Measurements from ENCODE around the gene SCUBE1.

Gene SCUBE1

DNA sequence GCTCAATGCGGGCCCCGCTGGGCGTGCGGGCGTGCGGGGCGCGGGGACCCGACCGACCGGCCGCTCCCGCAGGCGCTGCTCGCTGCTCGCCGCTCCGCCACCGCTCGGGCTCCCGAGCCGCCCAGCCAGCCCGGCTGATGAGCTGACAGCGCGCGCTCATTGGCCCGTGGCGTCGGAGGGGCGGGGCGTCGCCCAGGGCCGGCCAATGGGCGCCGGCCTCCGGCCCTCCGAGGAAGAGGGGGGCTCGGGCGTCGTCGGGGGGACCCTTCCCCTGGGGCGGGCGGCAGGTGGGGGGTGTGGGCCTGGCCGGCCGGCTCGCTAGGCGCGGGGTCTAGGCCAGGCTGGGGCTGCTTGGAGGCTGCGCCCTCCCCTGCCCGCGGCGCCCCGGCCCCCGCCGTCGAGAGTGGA is at the start of gene SCUBE1:
Gene SCUBE1 (minus strand): TSS at position 111 of the 408 bp plus-strand sequence. CDS start 111 bp downstream, outside the sequence.
- FAIRE-seq = no peak

DNA sequence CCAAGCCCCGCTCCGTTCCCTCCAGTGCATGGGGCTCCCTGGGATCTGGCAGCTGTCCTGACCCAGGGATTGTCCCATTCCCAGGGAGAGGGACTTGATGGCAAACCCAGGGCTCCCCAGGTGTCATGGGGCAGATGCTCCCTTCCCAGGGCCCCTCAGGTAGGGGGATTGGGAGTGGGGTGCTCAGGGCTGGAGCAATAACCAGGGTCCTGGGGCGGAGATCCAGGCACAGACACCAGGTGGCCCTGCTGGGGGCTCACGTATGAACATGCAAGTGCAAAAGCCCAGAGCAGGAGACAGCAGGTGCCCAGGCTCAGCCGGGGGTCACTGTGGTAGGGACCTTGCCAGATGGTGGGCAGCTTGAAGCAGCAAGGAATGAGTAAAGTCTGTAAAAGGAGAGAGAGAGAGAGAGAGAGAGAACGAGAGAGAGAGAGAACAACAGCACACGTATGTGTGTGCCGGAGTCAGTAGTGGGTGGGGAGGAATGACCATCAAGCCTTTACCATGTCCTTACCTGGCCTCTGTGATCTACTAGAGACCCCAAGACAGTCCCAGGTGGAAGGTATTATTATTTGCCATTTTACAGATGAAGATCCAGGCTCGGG is 49.3 kb upstream of the SCUBE1 start:
- FAIRE-seq = no peak

DNA sequence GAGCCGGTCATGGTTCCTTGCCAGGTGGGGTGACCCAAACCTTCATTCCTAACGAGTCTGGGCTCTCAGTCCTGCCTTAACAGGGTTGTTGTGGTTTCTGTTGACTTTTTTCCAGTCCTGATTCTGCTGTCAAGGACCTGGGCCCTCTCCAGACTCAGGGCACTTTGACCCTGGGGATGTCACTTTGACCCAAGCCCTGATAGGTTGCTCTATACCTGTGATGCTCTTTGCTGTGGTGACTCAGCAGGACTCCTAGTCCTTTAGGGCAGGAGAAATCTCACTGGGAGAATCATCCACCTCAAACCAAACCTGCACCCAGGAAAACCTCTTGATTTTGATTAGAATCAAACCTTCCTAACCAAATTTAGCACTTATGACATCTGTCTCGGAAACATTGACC is 48.1 kb upstream of the SCUBE1 start:
- FAIRE-seq = no peak

DNA sequence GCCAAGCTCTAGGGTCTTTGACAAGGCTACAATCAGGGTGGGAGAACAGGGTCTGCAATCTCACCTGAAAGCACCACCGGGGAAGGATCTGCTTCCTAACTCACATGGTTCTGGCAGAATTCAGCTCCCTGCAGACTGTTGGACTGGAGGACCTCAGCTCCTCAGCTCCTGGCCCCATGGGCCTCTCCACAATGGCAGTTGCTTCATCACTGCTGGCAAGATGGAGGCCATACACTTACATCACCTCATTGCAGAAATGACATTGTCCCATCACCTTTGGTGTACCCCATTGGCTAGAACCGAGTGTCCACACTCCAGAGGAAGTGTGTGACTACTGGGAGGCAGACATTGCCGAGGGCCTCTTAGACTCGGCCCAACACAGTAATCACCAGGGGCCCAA is 47.7 kb upstream of the SCUBE1 start:
- FAIRE-seq = no peak

DNA sequence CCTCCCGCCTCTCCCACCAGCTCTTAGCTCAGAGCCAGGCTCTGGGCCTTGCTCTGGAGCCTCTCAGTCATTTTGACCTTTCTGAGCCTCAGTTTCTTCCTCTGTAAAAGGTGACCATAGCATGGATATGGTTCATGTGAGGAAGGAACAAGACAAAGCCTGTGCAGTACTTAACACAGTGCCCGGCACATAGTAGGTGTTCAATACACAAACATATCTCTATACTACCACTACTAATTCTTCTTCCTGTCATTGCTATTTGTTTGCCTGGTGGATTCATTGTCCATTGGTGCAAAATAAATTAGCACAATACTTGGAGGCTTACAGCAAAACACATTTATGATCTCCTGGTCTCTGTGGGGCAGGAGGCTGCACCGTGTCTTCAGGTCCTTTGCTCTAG is 47.0 kb upstream of the SCUBE1 start:
- no peak for FAIRE-seq

DNA sequence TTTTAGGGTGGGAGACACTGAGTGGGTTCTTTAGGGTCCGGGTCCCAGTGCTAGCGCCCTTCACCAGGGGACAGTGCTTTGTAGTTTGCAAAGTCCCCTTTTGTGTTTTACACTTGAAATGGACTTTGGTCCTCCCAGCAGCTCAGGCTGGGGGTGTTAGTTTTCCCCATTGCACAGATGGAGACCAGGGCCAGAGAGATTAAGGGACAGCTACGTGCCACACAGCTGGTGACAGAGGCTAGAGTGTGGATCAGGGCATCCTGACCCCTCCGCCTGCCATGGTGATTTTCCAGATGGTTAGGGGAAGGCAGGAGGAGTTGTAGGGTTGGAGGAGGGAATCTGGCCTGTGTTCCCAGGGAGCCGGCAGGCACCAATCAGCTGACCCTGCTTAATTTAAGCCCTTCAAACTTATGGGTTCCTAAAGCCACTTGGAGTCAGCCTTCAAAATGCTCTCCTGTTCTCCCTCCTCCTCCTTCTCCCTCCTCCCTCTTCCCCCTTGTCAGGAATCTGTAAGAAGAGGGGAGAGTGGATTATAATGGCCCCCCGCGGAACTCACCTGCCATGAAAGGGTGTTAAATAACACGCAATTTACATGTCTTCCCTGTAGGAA is 46.2 kb upstream of the SCUBE1 start:
- FAIRE-seq = no peak

DNA sequence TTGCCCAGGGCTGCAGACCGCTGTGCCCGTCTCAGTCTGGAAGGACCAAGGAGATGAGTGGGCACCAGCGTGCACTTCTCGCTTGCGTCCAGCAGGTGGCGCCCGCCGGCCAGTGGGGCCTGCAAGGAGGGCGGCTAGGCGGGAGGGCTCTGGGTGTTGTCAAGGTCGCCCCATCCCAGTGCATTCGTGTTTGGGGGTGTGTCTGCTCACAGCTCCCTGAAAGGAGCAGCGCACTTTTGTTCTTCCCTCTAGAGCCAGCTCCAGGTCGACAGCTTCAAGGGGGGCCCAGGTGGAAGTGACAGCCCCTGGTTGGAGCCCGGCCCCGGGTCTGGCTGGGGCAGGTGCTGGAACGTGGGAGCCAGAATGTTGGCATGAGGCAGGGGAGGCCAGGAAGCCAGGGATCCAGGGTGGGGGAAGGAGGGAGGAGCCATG is 45.3 kb upstream of the SCUBE1 start:
- no peak for FAIRE-seq

DNA sequence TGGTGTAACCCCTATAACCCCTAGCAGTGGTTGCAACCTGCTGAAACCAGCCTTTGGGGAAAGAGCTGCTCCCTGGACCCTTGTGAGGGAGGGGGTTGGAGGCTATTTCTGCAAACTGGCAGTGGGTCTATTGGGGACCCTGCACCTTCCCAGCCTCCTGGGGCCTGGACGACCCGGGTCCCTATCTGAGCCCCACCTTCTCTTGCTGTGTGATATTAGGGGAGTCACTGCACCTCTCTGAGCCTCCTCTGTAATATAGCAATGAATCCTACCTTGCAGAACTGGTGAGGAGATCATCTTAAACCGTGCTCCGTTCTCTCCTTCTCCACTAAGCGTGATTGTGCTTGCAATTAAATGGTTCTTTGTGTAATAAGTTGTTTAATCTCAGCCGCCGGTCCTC is 44.6 kb upstream of the SCUBE1 start:
- FAIRE-seq = no peak

DNA sequence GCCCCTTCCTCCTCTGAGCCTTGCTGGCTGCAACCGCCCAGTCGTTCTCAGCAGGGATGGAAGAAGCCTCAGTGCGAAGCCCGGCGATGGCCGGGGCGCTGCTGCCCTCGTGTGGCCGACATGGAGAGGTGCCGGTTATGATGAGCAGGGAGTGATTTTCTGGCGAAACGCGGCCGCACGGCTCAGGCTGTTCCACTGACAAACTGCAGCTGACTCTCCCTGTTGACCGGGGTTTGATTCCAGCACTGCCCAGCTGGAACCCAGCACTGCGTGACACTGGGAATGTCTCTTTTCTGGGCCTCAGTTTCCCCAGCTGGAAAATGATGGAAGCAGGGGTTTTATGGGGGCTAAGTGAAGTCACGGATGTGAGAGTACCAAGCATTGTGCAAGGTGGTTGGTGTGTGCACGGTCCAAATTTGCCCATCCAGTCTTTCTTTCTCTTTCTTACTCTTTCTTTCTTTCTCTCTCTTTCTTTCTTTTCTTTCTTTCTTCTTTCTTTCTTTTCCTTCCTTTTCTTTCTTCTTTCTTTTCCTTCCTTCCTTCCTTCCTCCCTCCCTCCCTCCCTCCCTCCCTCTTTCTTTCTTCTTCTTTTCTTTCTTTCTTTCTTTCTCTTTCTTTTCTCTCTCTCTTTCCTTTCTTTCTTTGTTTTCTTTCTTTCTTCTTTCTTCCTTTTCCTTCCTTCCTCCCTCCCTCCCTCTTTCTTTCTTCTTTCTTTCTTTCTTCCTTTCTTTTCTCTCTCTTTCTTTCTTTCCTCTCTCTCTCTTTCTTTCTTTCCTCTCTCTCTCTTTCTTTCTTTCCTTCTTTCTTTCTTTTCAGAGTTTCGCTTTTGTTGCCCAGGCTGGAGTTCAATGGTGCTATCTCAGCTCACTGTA is 42.8 kb upstream of the SCUBE1 start:
- FAIRE-seq = no peak

DNA sequence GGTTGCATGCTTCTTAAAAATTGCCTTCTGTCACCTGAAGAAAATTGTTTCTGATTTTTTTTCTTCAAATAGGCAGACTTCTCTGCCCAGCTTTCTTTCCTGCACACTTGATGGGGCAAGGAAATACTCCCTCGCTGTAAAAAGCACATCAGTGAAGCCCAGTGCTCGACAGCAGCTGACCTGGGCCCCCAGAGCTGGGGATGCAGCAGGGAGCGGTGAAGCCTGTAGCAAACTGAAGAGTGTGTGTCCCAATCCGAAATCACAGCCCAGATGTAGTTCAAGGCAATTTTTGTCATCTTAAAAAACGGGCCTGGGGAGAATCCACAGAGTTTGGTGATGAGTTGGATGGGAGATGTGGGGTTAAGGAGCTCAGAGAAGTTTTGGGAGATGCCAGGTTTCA is 41.7 kb upstream of the SCUBE1 start:
- FAIRE-seq = no peak

DNA sequence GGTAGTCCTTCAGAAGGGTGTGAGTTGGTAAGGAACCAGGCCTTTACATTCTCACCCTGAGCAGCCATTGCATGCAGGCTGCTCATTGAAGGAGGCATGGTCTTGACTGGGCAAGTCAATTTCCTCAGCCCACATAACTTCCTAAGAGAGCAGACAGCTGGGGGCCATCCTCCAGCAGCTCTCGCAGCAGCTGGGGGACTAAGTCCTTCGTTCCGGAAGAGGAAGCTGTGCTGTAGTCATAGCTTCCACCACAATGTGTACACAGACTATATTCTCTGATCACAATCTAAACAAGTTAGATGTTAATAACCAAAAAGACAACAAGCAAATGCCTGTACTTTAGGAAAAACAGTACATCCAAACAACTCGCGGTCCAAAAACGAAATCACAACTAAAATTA is 38.5 kb upstream of the SCUBE1 start:
- FAIRE-seq = no peak

DNA sequence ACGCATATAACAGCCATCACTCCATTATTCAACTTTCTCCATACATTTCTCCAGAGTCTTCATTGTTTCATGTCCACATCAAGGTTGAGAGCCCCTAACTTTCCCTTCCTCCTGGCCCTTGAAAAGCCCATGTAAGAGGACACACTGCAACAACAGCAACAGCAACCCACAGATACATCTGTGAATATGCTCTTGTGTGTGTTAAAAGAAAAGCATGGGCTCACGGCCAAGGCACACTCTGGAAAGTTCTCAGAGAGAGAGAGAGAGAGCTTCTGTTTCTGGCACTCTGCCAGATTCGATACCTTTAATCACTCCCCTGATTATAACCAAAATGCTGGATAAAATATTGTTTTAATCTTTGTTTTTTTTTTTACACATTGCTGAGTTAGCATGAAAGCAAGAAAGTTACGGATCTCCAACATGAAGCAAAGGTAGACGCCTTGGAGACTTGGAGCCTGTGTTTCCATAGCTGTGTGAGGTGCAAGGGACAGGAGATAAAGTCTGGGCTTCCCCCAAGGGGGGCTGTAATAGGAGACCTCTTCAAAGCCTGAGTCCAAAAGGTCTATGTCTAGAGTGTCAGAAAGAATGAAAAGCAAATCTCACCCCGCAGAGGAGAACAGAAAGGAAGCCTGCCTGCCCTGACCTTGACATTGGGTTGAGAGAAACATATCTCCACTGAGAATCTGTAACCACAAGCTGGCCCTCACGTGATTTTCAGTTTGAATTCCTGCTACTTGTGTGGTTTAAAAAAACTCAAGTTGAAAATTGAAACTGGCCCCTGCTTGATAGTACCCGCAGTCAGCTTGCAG is 34.9 kb upstream of the SCUBE1 start:
- no peak for FAIRE-seq

DNA sequence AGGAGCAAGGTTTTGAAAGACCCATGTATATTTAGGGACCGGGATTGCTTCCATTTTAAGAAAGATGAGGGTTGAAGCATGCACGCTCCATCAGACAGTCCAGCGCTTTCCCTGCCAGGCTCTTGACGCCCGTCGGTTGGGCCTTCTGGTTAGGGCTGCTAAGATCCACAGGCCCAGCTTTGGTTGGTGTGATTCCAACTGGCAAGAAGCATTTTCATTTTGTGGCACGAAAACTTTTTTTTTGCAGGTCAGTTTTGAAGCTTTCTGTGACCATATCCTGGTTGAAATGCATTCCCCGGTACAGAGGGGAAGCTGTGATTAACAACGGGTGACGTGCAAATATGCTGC is 34.4 kb upstream of the SCUBE1 start:
- no peak for FAIRE-seq

DNA sequence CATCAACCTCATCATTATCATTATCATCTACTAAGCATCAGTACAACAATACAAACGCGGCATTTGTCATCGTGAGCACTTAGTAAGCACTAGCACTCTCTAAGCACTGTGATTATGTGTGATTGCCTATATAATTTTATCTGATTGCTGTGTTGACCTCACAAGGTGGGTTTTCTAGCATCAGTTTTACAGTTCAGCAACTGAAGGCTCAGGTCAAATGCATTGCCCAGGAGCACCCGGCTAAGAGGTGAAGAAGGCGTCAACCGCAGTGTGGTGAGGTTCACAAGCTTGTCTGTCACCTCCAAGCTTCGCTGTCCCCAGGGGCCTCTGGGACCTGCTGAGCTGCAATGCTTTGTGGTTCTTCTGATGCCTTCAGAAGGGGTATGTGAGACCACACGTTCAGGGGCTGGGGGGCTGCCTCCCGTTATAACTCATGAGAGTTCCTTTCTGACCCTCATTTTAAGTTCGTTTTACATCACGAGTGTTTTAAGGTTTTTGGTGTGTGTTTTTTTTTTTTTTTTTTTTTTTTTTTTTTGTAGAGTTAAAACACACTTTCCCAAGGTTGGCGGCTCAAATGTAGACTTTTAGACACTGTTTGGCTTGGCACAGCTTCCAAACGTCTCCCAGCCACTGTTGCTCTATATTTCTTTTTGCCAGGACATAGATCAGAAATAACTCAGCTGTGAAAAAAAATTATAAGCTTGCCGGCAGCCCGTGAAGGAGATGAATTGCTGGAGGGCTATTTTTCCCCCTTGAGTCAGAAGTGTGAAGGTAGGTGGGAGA is 33.8 kb upstream of the SCUBE1 start:
- FAIRE-seq = no peak

DNA sequence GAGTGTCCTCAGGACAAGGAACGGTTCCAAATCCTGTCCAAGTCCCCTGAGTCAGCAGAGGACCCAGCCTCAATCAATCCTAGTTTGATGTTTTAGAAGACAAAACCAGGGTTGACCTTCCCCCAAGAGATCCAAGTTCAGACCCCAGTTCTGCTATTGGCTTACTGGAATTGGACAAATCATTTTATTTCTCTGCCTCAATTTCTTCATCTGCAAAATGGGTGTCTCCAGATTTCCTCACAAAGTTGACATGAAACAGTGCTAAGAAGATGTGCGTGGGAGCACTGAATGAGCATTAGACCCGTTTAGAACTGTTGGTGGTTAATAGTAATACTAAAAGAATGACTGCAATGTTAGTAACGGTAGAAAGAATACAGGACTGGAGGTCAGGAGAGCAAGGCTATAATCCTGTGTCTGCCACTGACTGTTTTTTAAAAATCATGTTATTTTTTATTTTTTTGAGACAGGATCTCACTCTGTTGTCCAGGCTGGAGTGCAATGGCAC is 32.8 kb upstream of the SCUBE1 start:
- no peak for FAIRE-seq

DNA sequence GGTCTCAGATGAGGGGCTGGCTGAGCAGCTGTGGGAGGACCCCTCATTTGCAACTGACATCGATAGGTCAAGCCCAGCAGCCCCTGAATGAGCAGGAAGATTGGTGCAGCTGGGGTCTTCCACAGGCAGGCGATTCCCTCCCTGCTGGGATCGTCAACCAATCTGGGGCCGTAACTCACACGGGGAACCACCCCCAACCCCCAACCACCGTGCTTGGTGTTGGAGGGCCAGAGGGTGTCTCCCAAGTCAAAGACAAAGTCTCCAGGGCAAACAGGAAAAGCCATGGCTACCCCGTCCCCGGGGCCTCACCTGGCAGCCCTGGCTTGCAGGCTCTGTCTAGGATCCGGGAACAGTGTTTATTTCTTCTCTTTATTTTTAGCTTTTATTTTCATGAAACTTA is 26.9 kb upstream of the SCUBE1 start:
- FAIRE-seq = no peak

DNA sequence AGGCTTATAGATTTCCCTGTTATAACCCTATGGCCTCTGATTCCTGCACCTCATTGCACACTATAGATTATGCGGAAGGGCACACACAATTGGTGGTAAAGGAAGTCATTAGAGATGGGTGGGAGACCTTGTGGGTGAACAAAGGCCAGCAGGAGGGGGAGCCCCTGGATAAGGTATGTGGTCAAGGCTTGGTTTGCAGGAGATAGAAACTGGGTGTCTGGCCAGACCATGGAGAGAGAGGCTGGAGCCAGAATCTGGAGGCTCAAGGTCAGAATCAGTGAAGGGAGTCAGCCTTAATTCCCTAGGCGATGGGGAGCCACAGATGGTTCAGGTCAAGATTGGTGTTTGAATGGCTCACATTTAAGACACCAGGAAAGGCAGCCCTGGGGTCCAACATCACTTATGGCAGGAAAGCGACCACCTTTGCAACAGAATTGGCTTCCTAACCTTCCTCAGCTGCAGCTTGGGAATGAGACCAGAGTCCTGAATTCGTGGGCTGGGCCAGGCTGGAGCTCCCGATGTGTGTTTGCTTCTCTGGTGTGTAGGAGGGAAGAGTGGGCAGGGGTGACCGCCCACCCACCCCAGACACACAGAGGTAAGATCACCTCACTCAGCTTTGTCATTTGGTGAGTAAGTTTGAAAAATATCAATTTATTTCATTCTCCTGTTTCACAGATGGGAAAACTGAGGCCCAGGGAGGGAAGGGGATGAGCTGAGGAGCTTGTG is 22.7 kb upstream of the SCUBE1 start:
- FAIRE-seq = no peak

DNA sequence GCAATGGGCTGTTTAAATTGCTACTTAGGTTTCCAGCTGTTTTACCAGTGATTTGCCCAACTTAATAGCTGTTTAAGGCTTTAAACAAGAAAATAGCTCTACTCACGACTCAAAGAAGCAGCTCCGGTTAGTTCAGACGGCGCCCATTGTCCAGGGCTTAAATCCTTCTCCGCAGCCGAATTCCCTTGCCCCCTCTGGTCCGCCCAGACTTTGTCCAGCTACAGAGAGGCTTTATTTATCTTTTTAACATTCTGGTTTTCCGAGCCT is 20.9 kb upstream of the SCUBE1 start:
- FAIRE-seq = no peak

DNA sequence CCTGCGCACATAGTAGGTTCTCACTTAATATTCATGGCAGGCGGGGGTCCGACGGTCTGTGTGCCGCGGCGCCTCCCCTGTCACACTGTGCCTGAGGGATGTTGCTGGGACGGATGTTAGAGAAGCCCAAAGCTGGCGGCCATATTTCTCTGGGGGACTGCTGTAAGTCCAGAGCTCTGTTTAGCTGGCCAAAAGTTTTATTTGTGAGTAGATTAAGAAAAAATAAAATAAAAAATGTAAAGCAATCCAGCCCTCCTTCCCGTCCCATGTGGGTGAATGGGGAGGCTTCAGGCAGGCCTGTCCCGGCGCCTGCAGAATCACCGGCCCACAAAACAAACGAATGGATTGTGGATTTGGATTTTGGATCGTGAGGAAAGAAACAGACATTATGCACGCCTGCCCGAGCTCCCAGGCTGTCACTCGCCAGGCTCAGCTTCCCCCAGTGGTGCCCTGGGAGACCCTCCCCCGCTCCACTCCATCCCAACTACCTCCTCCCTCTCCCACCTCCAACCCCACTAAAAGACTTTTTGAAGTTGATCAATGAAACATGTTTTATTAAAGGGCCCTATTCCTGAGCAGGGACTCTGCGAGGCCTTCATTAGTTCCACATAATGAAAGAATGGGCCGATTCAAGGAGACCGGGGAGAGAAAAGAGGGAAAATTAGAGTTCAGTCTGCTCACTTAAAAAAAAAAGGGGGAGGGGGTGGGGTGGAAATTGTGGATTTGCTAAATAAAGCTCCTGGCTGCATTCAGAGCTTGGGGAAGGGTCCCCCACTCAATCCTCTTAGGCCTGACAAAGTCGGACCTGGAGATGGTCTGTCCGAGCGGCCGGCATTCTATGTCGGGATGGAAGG is 20.4 kb upstream of the SCUBE1 start:
- FAIRE-seq = no peak

DNA sequence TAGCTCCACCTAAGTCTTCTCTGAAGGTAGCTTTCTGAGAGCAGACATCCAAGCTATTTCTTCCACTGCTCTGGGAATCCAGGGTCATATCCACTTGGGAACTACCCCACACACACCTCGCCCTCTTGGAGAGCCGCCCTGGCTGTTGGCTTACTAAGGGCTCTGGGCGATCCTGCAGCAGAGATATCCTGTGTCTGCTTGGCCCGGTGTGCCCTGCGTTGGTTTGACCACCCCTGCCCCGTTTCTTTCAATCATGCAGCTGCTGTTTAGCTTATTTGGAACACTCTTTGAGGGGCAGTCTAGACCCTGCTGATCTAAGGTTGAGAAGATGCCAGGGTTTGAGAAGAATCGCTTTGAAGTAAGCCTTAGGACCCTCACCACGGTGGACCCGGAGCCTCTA is 17.4 kb upstream of the SCUBE1 start:
- no peak for FAIRE-seq

DNA sequence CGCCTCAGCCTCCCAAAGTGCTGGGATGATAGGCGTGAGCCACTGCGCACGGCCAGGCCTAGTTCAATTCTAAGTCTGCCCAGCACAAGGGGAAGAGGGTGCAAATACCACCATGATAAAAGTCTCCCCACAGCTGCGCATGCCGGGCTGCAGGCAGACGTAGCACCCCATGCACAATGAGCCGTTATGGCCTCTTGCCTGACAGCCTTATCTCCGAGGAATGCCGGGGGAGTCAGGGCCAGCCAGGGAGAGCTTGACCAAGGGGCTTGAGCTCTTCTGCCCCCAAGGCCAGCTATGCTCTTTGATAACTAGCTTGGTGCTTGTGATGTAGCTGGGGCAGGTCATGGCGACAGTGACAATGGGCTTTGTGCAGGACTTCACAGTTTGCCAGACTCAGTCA is 13.7 kb upstream of the SCUBE1 start:
- FAIRE-seq = no peak

Measured in A204.1 (cell line).